OCI-LY1 (cell line): Measurements from ENCODE around the gene MNAT1.

Experiments
- H2AFZ ChIP-seq: fragments of 200-600 bp; sonication (generic), shearing (Covaris generic); 2 replicates; pipeline ENCODE4 v1.6.0; 2014; ENCODE audit warnings: antibody characterized with exemption, mild to moderate bottlenecking, low read length
- H3F3A ChIP-seq: fragments of 200-600 bp; sonication (generic), shearing (Covaris generic); 2 replicates; pipeline ENCODE4 v1.6.0; 2014; ENCODE audit warnings: mild to moderate bottlenecking, antibody characterized with exemption, low read length, moderate library complexity; ENCODE audit not compliant: insufficient read depth
- H3K27ac ChIP-seq: fragments of 200-600 bp; sonication (generic); 2 replicates; pipeline ENCODE4 v1.5.1; 2014; ENCODE audit warnings: low read length, mixed run types, mild to moderate bottlenecking, low read depth; ENCODE audit not compliant: poor library complexity, severe bottlenecking
- H3K27me3 ChIP-seq: fragments of 200-600 bp; sonication (generic); 2 replicates; pipeline ENCODE4 v1.6.0; 2014; ENCODE audit warnings: antibody characterized with exemption, mild to moderate bottlenecking, low read length, moderate library complexity; ENCODE audit not compliant: insufficient read depth
- H3K36me3 ChIP-seq: fragments of 200-600 bp; sonication (generic); 2 replicates; pipeline ENCODE4 v1.6.1; 2014; ENCODE audit warnings: mild to moderate bottlenecking, antibody characterized with exemption, low read length, moderate library complexity, mixed read lengths; ENCODE audit not compliant: insufficient read depth
- H3K4me1 ChIP-seq: fragments of 200-600 bp; sonication (generic); 2 replicates; pipeline ENCODE4 v1.5.1; 2014; ENCODE audit warnings: mild to moderate bottlenecking, low read length, moderate library complexity; ENCODE audit not compliant: insufficient read depth, severe bottlenecking
- H3K4me2 ChIP-seq: fragments of 200-600 bp; sonication (generic), shearing (Covaris generic); 2 replicates; pipeline ENCODE4 v1.6.1; 2014; ENCODE audit warnings: low read length
- H3K4me3 ChIP-seq: fragments of 200-600 bp; sonication (generic); 2 replicates; pipeline ENCODE4 v1.5.1; 2014; ENCODE audit warnings: low read length, low read depth, mild to moderate bottlenecking, mixed read lengths; ENCODE audit not compliant: poor library complexity, severe bottlenecking
- H3K79me2 ChIP-seq: fragments of 200-600 bp; shearing (Covaris generic); 2 replicates; pipeline ENCODE4 v1.6.1; 2016; ENCODE audit warnings: mixed run types, low read length, mixed read lengths; ENCODE audit not compliant: insufficient read depth
- H3K9ac ChIP-seq: fragments of 200-600 bp; sonication (generic), shearing (Covaris generic); 2 replicates; pipeline ENCODE4 v1.6.1; 2014; ENCODE audit warnings: mild to moderate bottlenecking, low read length, mixed read lengths
- H3K9me2 ChIP-seq: fragments of 200-600 bp; sonication (generic), shearing (Covaris generic); 2 replicates; pipeline ENCODE4 v1.6.1; 2014; ENCODE audit warnings: low read depth, mild to moderate bottlenecking, low read length, mixed read lengths
- H3K9me3 ChIP-seq: fragments of 200-600 bp; shearing (Covaris generic); 2 replicates; pipeline ENCODE4 v1.6.1; 2014; ENCODE audit warnings: low read length, mixed read lengths
- H4K20me1 ChIP-seq: fragments of 200-600 bp; sonication (generic), shearing (Covaris generic); 2 replicates; pipeline ENCODE4 v1.6.0; 2016; ENCODE audit warnings: mild to moderate bottlenecking, low read length; ENCODE audit not compliant: insufficient read depth
- CTCF ChIP-seq: fragments of 200-600 bp; sonication (generic), shearing (Covaris generic); IDR thresholded peaks from 2 replicates; pipeline ENCODE4 v1.5.1; 2017; ENCODE audit warnings: mild to moderate bottlenecking, antibody characterized with exemption, low read length, moderate library complexity, mixed read lengths
- EZH2 ChIP-seq: fragments of 200-600 bp; sonication (generic), shearing (Covaris generic); IDR thresholded peaks from 2 replicates; pipeline ENCODE4 v1.8.0; 2017; ENCODE audit warnings: borderline replicate concordance, mixed run types, mild to moderate bottlenecking, antibody characterized with exemption, low read length, moderate library complexity, mixed read lengths

The MNAT1 gene

DNA sequence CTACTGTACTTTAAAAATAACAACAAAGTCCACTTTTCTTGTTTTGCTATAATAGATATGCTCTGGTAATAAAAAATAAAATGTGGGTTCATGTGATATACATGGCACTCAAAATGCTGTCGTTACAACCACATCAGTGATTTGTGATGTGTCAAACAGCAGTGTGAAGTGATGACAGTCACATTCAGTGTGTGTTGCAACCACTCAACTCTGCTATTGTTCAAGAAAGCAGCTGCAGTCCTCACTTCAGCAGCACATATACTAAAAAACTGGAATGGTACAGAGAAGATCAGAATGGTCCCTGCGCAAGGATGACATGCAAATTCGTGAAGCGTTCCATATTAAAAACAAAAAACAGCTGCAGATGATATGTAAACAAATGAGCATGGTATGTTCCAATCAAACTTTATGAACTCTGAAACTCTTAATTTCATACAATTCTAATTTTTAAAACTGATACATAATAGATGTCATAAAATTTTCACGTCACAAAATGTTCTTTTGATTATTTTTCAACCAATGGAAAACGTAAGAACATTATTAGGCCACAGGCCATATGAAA, 239.6 kb downstream of the MNAT1 start:
- Histone ChIP-seq H3K4me3 (no peak overlapping the region), H2AFZ (no peak overlapping the region), H3F3A (no peaks in the 10 kb centered on the region), H3K36me3 (peaks cover 39% of the 10 kb centered on the region), H3K79me2 (0 out of 2 replicates have a peak, but pooled peaks cover 4% of the 10 kb centered on the region), H4K20me1 (no peaks in the 10 kb centered on the region), H3K9ac (no peak overlapping the region), H3K27me3 (no peaks in the 10 kb centered on the region), H3K9me2 (no peaks in the 10 kb centered on the region), H3K27ac (no peak overlapping the region), H3K4me2 (no peak overlapping the region), H3K9me3 (no peaks in the 10 kb centered on the region), H3K4me1 (peaks cover 24% of the 10 kb centered on the region)
- TF ChIP-seq CTCF: no peak
- no peak for TF ChIP-seq EZH2

- Histone ChIP-seq H3K27me3 (no peaks in the 10 kb centered on the region), H2AFZ (no peak overlapping the region), H3K36me3 (peaks cover 42% of the 10 kb centered on the region), H3K9me3 (no peaks in the 10 kb centered on the region), H3K4me2 (no peak overlapping the region), H3K9ac (no peak overlapping the region), H3F3A (no peaks in the 10 kb centered on the region), H3K79me2 (0 out of 2 replicates have a peak, but pooled peaks cover 4% of the 10 kb centered on the region), H3K9me2 (no peaks in the 10 kb centered on the region), H3K4me3 (no peak overlapping the region), H3K4me1 (peaks cover 38% of the 10 kb centered on the region), H3K27ac (no peak overlapping the region), H4K20me1 (no peaks in the 10 kb centered on the region)
- TF ChIP-seq EZH2 (no peak), CTCF (no peak)
Measured at GRCh38 chr14:60975551-60975950, 241.0 kb downstream of the MNAT1 start.

DNA sequence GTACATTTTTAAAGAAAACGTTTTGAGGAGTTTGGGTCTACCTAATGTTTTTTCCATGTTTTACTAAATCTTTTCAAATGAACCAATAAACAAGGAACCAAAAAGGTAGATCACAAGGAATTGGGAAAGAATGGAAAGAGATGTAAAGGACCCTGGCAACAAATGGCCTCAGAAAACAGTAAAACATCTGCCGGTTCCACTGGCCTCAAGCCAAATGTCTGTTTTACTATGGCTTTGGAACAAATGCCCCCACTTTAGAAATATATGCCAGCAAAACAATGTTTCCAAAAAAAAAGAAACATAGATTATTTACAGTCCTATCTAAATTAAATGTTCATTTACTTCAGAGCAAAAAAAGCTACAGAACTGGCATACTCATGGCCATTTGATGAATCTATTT, 243.3 kb downstream of the MNAT1 start:
- Histone ChIP-seq H3K27ac (no peak overlapping the region), H3K4me3 (no peak overlapping the region)

More for the DNA sequence above, 243.3 kb downstream of the MNAT1 start:
- Histone ChIP-seq H2AFZ (no peak overlapping the region), H3K9me3 (no peaks in the 10 kb centered on the region), H3K9ac (no peak overlapping the region), H3K79me2 (0 out of 2 replicates have a peak, but pooled peaks cover 4% of the 10 kb centered on the region), H3K4me1 (peaks cover 51% of the 10 kb centered on the region), H3K36me3 (peaks cover 41% of the 10 kb centered on the region), H3F3A (no peaks in the 10 kb centered on the region), H3K27me3 (no peaks in the 10 kb centered on the region), H3K4me2 (peak overlapping the region; percentile 87; the same call in 1 of the 2 replicates), H4K20me1 (no peaks in the 10 kb centered on the region), H3K9me2 (no peaks in the 10 kb centered on the region)
- TF ChIP-seq CTCF: no peak
- TF ChIP-seq EZH2: no peak
